Gastrocnemius medialis (tissue), 4 donors: ENCODE data around the gene TEKTIP1. TPM values are rescaled to one million over a fixed set of nuclear protein-coding genes. Genes with fewer than 3 reads are reported as not detected.
A peak's percentile ranks its signal among the peaks of the same experiment; 100 is the strongest.

Experiments used
- ATAC-seq, 2 donors: fragments of 150-250 bp; one replicate each; pipeline ENCODE4 v1.9.1; 2016
- DNase-seq, 2 donors: peaks; one replicate each; pipeline ENCODE4 v3.0.0-alpha.2; 2019
- H3K27ac ChIP-seq, 4 donors: fragments of 200-600 bp; sonication (generic); 1 replicate in 1 of 4; 2 replicates in 3 of 4; pipeline ENCODE4 v1.5.1; 2016 to 2018; ENCODE audit warnings: mild to moderate bottlenecking in 2 of 4, moderate library complexity in 1 of 4
- H3K27me3 ChIP-seq, 3 donors: fragments of 200-600 bp; sonication (generic) in 2 of 3; 1 replicate in 1 of 3; 2 replicates in 2 of 3; pipeline versions ENCODE4 v1.5.1 to v1.6.0; 2016 to 2019; ENCODE audit warnings: mild to moderate bottlenecking in 1 of 3, moderate library complexity in 1 of 3
- H3K36me3 ChIP-seq, 2 donors: fragments of 200-600 bp; sonication (generic) in 1 of 2; one replicate each; pipeline ENCODE4 v1.5.1; 2017 to 2018
- H3K4me1 ChIP-seq, 2 donors: fragments of 200-600 bp; sonication (generic) in 1 of 2; one replicate each; pipeline ENCODE4 v1.5.1; 2016 to 2017; ENCODE audit warnings: mild to moderate bottlenecking in 2 of 2
- H3K4me3 ChIP-seq, 4 donors: fragments of 200-600 bp; sonication (generic) in 3 of 4; 1 replicate in 1 of 4; 2 replicates in 3 of 4; pipeline ENCODE4 v1.5.1; 2016 to 2019; ENCODE audit warnings: mild to moderate bottlenecking in 2 of 4
- H3K9me3 ChIP-seq, 3 donors: fragments of 200-600 bp; sonication (generic) in 2 of 3; 1 replicate in 1 of 3; 2 replicates in 2 of 3; pipeline ENCODE4 v1.5.1; 2016 to 2019
- CTCF ChIP-seq, 5 experiments: fragments of 450-650 bp in 3 of 5; fragments of 200-600 bp in 2 of 5; sonication (generic) in 2 of 5; IDR thresholded peaks in 4 of 5; conservative IDR thresholded peaks in 1 of 5; 1 replicate in 4 of 5; 2 replicates in 1 of 5; pipeline ENCODE4 v1.5.1; 2016 to 2019; ENCODE audit warnings: antibody characterized with exemption in 5 of 5, mild to moderate bottlenecking in 3 of 5, moderate library complexity in 3 of 5
- POLR2A ChIP-seq, 2 donors: fragments of 450-650 bp; IDR thresholded peaks; one replicate each; pipeline ENCODE4 v1.6.1; 2017; ENCODE audit warnings: antibody characterized with exemption in 2 of 2, mild to moderate bottlenecking in 2 of 2, moderate library complexity in 2 of 2
- in situ Hi-C, 4 donors: fragments of 200-750 bp; cut with MboI; loops; one replicate each; pipeline versions ENCODE4 v1.15.0 to v1.8.0; 2017; ENCODE audit warnings: low sequenced_read_pairs in 4 of 4
- intact Hi-C: fragments of 100-400 bp; cut with DNase I; formaldehyde crosslinking; loops from one replicate; pipeline ENCODE4 v1.15.1; 2023; ENCODE audit warnings: low total_unique reads
- total RNA-seq, 4 donors: library from RNA; depleted of rRNA; stranded (reverse); fragments of >200 nt; gene quantifications; one replicate each; pipeline versions ENCODE4 v1.1.0 to v1.2.3, GENCODE V29; 2016

The TEKTIP1 gene
- total RNA-seq, 4 donors from 2014 or later = not detected

- in situ Hi-C loops = no loop called here
- ATAC-seq = no peak
- intact Hi-C loops = no loop called here
Observed at GRCh38 chr19:3497757-3498520, 41.0 kb upstream of the TEKTIP1 start.

GRCh38 chr19:3499738-3500428, 39.1 kb upstream of the TEKTIP1 start:
- intact Hi-C loops = loop anchor here (10.0 kb wide), 1 partner anchor 545 kb away; no protein-coding TSS in a partner anchor
- no peaks in the 10 kb centered on the region for H3K9me3 ChIP-seq
- DNase-seq = no peak
- ATAC-seq = no peak
- H3K27me3 ChIP-seq = no peaks in the 10 kb centered on the region
- H3K4me3 ChIP-seq = peak overlapping the region; percentile 90 to 94 (median 92)
- peak overlapping the region; percentile 84 to 98 (median 86) for H3K27ac ChIP-seq
- TF ChIP-seq POLR2A (IDR thresholded peaks at IDR 0.05) (no peak), CTCF (IDR thresholded peaks at IDR 0.05 in 4 of 5, conservative IDR thresholded peaks at IDR 0.05 in 1 of 5) (no peak)
- in situ Hi-C loops = no loop called here
- H3K36me3 ChIP-seq = peaks cover 0 to 17% of the 10 kb centered on the region in 2 donors
- peaks cover 17% of the 10 kb centered on the region in 2 donors for H3K4me1 ChIP-seq

More at GRCh38 chr19:3497757-3498520, 41.0 kb upstream of the TEKTIP1 start:
- Histone ChIP-seq H3K9me3 (no peaks in the 10 kb centered on the region), H3K4me3 (no peak overlapping the region), H3K27me3 (no peaks in the 10 kb centered on the region), H3K27ac (no peak overlapping the region), H3K36me3 (peaks cover 0 to 33% of the 10 kb centered on the region in 2 donors), H3K4me1 (peaks cover 17% of the 10 kb centered on the region in 2 donors)
- TF ChIP-seq CTCF (IDR thresholded peaks at IDR 0.05 in 4 of 5, conservative IDR thresholded peaks at IDR 0.05 in 1 of 5) (no peak), POLR2A (IDR thresholded peaks at IDR 0.05) (no peak)
- no peak for DNase-seq

- TF ChIP-seq CTCF (IDR thresholded peaks at IDR 0.05 in 4 of 5, conservative IDR thresholded peaks at IDR 0.05 in 1 of 5) (no peak), POLR2A (IDR thresholded peaks at IDR 0.05) (peak in 1 of 2 donors; percentile 25)
- no peaks in the 10 kb centered on the region for H3K27me3 ChIP-seq
- DNase-seq (peak; percentile 91 to 95), ATAC-seq (peak; percentile 98 to 99)
- peaks cover 0 to 10% of the 10 kb centered on the region in 2 donors for H3K36me3 ChIP-seq
- H3K4me1 ChIP-seq = peaks cover 20 to 24% of the 10 kb centered on the region in 2 donors
- H3K9me3 ChIP-seq = no peaks in the 10 kb centered on the region
- in situ Hi-C loops = no loop called here
- H3K4me3 ChIP-seq = peak within 1 kb of the TSS; percentile 90 to 94 (median 92)
- intact Hi-C loops = loop anchor here (10.0 kb wide), 1 partner anchor 546 kb away; no protein-coding TSS in a partner anchor
- H3K27ac ChIP-seq = peak within 1 kb of the TSS; percentile 84 to 98 (median 86)
Observed at GRCh38 chr19:3500429-3501101, 38.4 kb upstream of the TEKTIP1 start, which contains the start of gene DOHH. Gene DOHH (minus strand): TSS chr19:3500674. CDS start chr19:3496814, 3,860 bp downstream.

- Histone ChIP-seq H3K4me3 (no peak overlapping the region), H3K4me1 (peaks cover 21 to 28% of the 10 kb centered on the region in 2 donors), H3K27me3 (no peaks in the 10 kb centered on the region), H3K36me3 (no peaks in the 10 kb centered on the region), H3K27ac (no peak overlapping the region), H3K9me3 (no peaks in the 10 kb centered on the region)
- ATAC-seq (no peak), DNase-seq (no peak)
- no peak for TF ChIP-seq POLR2A (IDR thresholded peaks at IDR 0.05)
- no peak for TF ChIP-seq CTCF (IDR thresholded peaks at IDR 0.05 in 4 of 5, conservative IDR thresholded peaks at IDR 0.05 in 1 of 5)
- intact Hi-C loops = loop anchor here (10.0 kb wide), 1 partner anchor 547 kb away; no protein-coding TSS in a partner anchor
- in situ Hi-C loops = no loop called here
Observed at GRCh38 chr19:3501780-3502179, 37.2 kb upstream of the TEKTIP1 start.
